ENCODE results near the gene FIBP.
A peak's percentile ranks its signal among the peaks of the same experiment; 100 is the strongest.

Gene FIBP

GRCh38 chr11:65880027-65880426, 8.2 kb downstream of the FIBP start:
- no peak for DNase-seq (ENCODE audit: low read depth)
- no peak overlapping the region for H3K4me3 ChIP-seq (ENCODE audit: control insufficient read depth, low read depth, low read length)
- no peak for TF ChIP-seq CTCF (IDR thresholded peaks at IDR 0.05; ENCODE audit: control insufficient read depth, insufficient read depth, low read depth, low read length, missing control alignments)

- DNase-seq (ENCODE audit: low read depth) = no peak
- no peak for TF ChIP-seq CTCF (IDR thresholded peaks at IDR 0.05; ENCODE audit: control insufficient read depth, insufficient read depth, low read depth, low read length, missing control alignments)
- no peak within 1 kb of the TSS for H3K4me3 ChIP-seq (ENCODE audit: control insufficient read depth, low read depth, low read length)
Observed at GRCh38 chr11:65879617-65880016, 8.7 kb downstream of the FIBP start, which contains the start of gene CTSW. Gene CTSW, plus strand, starts transcription at chr11:65879837. Its CDS starts 18 bp downstream, at chr11:65879855.

- no peak for DNase-seq (ENCODE audit: low read depth)
- TF ChIP-seq CTCF (IDR thresholded peaks at IDR 0.05; ENCODE audit: control insufficient read depth, insufficient read depth, low read depth, low read length, missing control alignments) = no peak
- H3K4me3 ChIP-seq (ENCODE audit: control insufficient read depth, low read depth, low read length) = peak overlapping the region; percentile 77
Observed at GRCh38 chr11:65873318-65874156, 14.7 kb downstream of the FIBP start.

GRCh38 chr11:65872586-65873317, 15.5 kb downstream of the FIBP start, which contains the start of gene EFEMP2:
Gene EFEMP2, minus strand, starts transcription at chr11:65872800. Its CDS starts 446 bp downstream, at chr11:65872354.
- H3K4me3 ChIP-seq (ENCODE audit: control insufficient read depth, low read depth, low read length) = peak within 1 kb of the TSS; percentile 77
- TF ChIP-seq CTCF (IDR thresholded peaks at IDR 0.05; ENCODE audit: control insufficient read depth, insufficient read depth, low read depth, low read length, missing control alignments) = no peak
- DNase-seq (ENCODE audit: low read depth) = no peak

GRCh38 chr11:65871811-65872548, 16.3 kb downstream of the FIBP start:
- DNase-seq (ENCODE audit: low read depth) = no peak
- peak; percentile 35 for TF ChIP-seq CTCF (IDR thresholded peaks at IDR 0.05; ENCODE audit: control insufficient read depth, insufficient read depth, low read depth, low read length, missing control alignments)
- H3K4me3 ChIP-seq (ENCODE audit: control insufficient read depth, low read depth, low read length) = peak overlapping the region; percentile 77

Data from AG09309 (cell line).